Islet of Langerhans (tissue), 1 donor: ENCODE measurements around the gene SLC9C2.
"Not testable (repeated sequence)": the region's sequence is repeated elsewhere in the genome, so short reads cannot be mapped to it uniquely, and the experiment has no call there.

Experiments
- FAIRE-seq: peaks from one replicate; lab custom pipeline; 2011; peaks lifted over from hg19 to GRCh38; lab: Jason Lieb, UNC

Gene SLC9C2

GRCh38 chr1:173580071-173580470 lies 22.8 kb downstream of the SLC9C2 start:
- FAIRE-seq = no peak

- no peak for FAIRE-seq
These were observed 29.3 kb downstream of the SLC9C2 start for GRCh38 chr1:173573596-173573995.

GRCh38 chr1:173572201-173572873 lies 30.5 kb downstream of the SLC9C2 start:
- no peak for FAIRE-seq

- FAIRE-seq = no peak
These were observed 32.4 kb downstream of the SLC9C2 start for GRCh38 chr1:173570370-173571007.

GRCh38 chr1:173568483-173568882 lies 34.4 kb downstream of the SLC9C2 start:
- no peak for FAIRE-seq

GRCh38 chr1:173563846-173564245 lies 39.0 kb downstream of the SLC9C2 start:
- FAIRE-seq = not testable (repeated sequence)

GRCh38 chr1:173562813-173563212 lies 40.1 kb downstream of the SLC9C2 start:
- no peak for FAIRE-seq

- no peak for FAIRE-seq
These were observed 41.6 kb downstream of the SLC9C2 start for GRCh38 chr1:173561263-173561662.

- no peak for FAIRE-seq
These were observed 42.5 kb downstream of the SLC9C2 start for GRCh38 chr1:173560285-173560880.

- no peak for FAIRE-seq
These were observed 47.1 kb downstream of the SLC9C2 start for GRCh38 chr1:173555651-173556305.

GRCh38 chr1:173554541-173555250 lies 48.2 kb downstream of the SLC9C2 start:
- FAIRE-seq = no peak

- FAIRE-seq = no peak
These were observed 48.8 kb downstream of the SLC9C2 start for GRCh38 chr1:173554089-173554488.

GRCh38 chr1:173553312-173553711 lies 49.6 kb downstream of the SLC9C2 start:
- FAIRE-seq = no peak

GRCh38 chr1:173551699-173552098 lies 51.2 kb downstream of the SLC9C2 start:
- FAIRE-seq = no peak

GRCh38 chr1:173549813-173550212 lies 53.1 kb downstream of the SLC9C2 start:
- no peak for FAIRE-seq

GRCh38 chr1:173545688-173546087 lies 57.2 kb downstream of the SLC9C2 start:
- no peak for FAIRE-seq

GRCh38 chr1:173536223-173536622 lies 66.6 kb downstream of the SLC9C2 start:
- no peak for FAIRE-seq

GRCh38 chr1:173532237-173532636 lies 70.6 kb downstream of the SLC9C2 start:
- FAIRE-seq = no peak

- no peak for FAIRE-seq
These were observed 71.8 kb downstream of the SLC9C2 start for GRCh38 chr1:173530795-173531693.

GRCh38 chr1:173529106-173529505 lies 73.8 kb downstream of the SLC9C2 start:
- no peak for FAIRE-seq

GRCh38 chr1:173527151-173527826 lies 75.6 kb downstream of the SLC9C2 start:
- FAIRE-seq = no peak
